KMS-11 (cell line): ENCODE results near the gene ZNF185.

Source experiments
- H2AFZ ChIP-seq: fragments of 200-600 bp; sonication (generic); 2 replicates; pipeline ENCODE4 v1.6.1; 2016; ENCODE audit warnings: antibody characterized with exemption, mixed run types, low read depth
- H3K27ac ChIP-seq: fragments of 200-600 bp; sonication (generic); 2 replicates; pipeline ENCODE4 v1.6.1; 2016; ENCODE audit warnings: mild to moderate bottlenecking, mixed run types
- H3K27me3 ChIP-seq: fragments of 200-600 bp; sonication (generic); 2 replicates; pipeline ENCODE4 v1.6.1; 2017; ENCODE audit warnings: mild to moderate bottlenecking, low read depth, mixed run types, moderate library complexity; ENCODE audit not compliant: insufficient read depth
- H3K36me3 ChIP-seq: fragments of 200-600 bp; sonication (generic); 2 replicates; pipeline ENCODE4 v1.6.1; 2017; ENCODE audit warnings: mild to moderate bottlenecking, mixed run types; ENCODE audit not compliant: insufficient read depth
- H3K4me1 ChIP-seq: fragments of 200-600 bp; sonication (generic); 2 replicates; pipeline ENCODE4 v1.6.1; 2016; ENCODE audit warnings: mild to moderate bottlenecking, low read depth, mixed run types; ENCODE audit not compliant: poor library complexity, severe bottlenecking
- H3K4me2 ChIP-seq: fragments of 200-600 bp; sonication (generic); 2 replicates; pipeline ENCODE4 v1.7.0; 2016; ENCODE audit warnings: mild to moderate bottlenecking, mixed run types
- H3K4me3 ChIP-seq: fragments of 200-600 bp; sonication (generic); IDR thresholded peaks from 2 replicates; pipeline ENCODE4 v1.6.1; 2017; ENCODE audit warnings: low read depth, low read length, mixed read lengths; ENCODE audit not compliant: insufficient read depth
- H3K79me2 ChIP-seq: fragments of 200-600 bp; sonication (generic); 2 replicates; pipeline ENCODE4 v1.6.1; 2016; ENCODE audit warnings: low read depth, mixed run types; ENCODE audit not compliant: insufficient read depth
- H3K9ac ChIP-seq: fragments of 200-600 bp; sonication (generic); 2 replicates; pipeline ENCODE4 v1.6.1; 2016; ENCODE audit warnings: mild to moderate bottlenecking, mixed run types
- H4K20me1 ChIP-seq: fragments of 200-600 bp; sonication (generic); 2 replicates; pipeline ENCODE4 v1.6.1; 2016; ENCODE audit warnings: mild to moderate bottlenecking, mixed run types; ENCODE audit not compliant: insufficient read depth
- CTCF ChIP-seq: fragments of 200-600 bp; sonication (generic); conservative IDR thresholded peaks from 2 replicates; pipeline ENCODE4 v1.6.1; 2017; ENCODE audit warnings: low read depth, mild to moderate bottlenecking, antibody characterized with exemption, low read length, moderate library complexity, mixed read lengths

ZNF185 gene

GRCh38 chrX:152892499-152892898 lies 5.4 kb upstream of the ZNF185 start:
- TF ChIP-seq CTCF = no peak
- H2AFZ ChIP-seq = no peak overlapping the region
- H3K27ac ChIP-seq = no peak overlapping the region
- no peaks in the 10 kb centered on the region; the same call in 1 of the 2 replicates for H3K27me3 ChIP-seq
- H3K36me3 ChIP-seq = no peaks in the 10 kb centered on the region
- no peaks in the 10 kb centered on the region for H3K4me1 ChIP-seq
- H3K79me2 ChIP-seq = no peaks in the 10 kb centered on the region
- H3K4me3 ChIP-seq = no peak overlapping the region
- H4K20me1 ChIP-seq = no peaks in the 10 kb centered on the region
- H3K4me2 ChIP-seq = no peak overlapping the region
- no peak overlapping the region for H3K9ac ChIP-seq

DNA sequence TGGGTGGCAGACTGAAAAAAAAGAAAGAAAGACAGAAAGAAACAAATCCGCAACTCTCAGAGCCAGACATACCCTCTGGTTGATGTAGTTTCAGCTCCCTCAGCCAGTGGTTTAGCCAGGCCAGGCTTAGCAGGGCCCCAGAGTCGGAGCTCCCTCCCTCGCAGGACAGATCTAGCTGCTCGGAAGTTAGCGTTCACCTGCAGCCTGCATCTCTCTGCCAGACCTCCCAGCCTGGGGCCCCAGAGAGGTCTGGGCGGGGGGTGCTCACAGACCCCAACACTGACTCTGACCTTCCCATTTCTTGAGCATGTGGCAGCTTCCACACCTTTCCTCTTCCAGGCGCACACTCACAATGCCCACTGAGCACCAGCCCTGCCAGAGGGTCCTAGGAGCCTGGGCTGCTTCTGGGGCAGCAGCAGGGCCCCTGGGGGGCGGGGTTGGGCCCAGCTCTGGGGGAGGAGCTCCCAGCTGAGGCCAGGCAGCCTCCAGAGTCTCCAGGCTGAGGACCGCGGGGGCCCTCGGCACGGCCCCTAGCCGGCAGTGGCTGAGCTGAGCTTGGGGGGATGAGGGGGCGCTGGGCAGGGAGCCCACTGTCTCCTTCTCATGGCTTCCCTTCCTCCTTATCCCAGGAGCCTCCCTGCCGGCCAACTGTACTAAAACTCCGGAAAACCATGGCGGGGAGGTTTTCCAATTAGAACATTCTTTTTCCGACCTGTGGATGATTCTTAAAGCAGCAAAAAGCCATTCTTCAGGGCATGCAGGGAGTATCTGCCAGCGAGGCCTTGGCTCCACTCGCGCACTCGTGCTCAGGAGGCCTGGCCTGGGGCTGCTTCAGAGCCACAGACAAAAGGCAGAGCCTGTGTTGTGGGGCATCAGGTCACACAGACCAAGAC lies 4.6 kb upstream of the ZNF185 start:
- Histone ChIP-seq H3K9ac (no peak overlapping the region), H3K4me3 (no peak overlapping the region), H2AFZ (no peak overlapping the region), H3K4me1 (no peaks in the 10 kb centered on the region), H3K27me3 (no peaks in the 10 kb centered on the region; the same call in 1 of the 2 replicates), H3K27ac (no peak overlapping the region), H3K36me3 (no peaks in the 10 kb centered on the region), H3K4me2 (no peak overlapping the region), H4K20me1 (no peaks in the 10 kb centered on the region), H3K79me2 (no peaks in the 10 kb centered on the region)
- no peak for TF ChIP-seq CTCF

- TF ChIP-seq CTCF = no peak
- Histone ChIP-seq H3K9ac (no peak overlapping the region), H3K27me3 (no peaks in the 10 kb centered on the region; the same call in 1 of the 2 replicates), H2AFZ (no peak overlapping the region), H3K79me2 (no peaks in the 10 kb centered on the region), H3K4me2 (no peak overlapping the region), H3K4me1 (no peaks in the 10 kb centered on the region), H3K4me3 (no peak overlapping the region), H4K20me1 (no peaks in the 10 kb centered on the region), H3K36me3 (no peaks in the 10 kb centered on the region), H3K27ac (no peak overlapping the region)
These were observed 3.8 kb upstream of the ZNF185 start for GRCh38 chrX:152893980-152894610.

DNA sequence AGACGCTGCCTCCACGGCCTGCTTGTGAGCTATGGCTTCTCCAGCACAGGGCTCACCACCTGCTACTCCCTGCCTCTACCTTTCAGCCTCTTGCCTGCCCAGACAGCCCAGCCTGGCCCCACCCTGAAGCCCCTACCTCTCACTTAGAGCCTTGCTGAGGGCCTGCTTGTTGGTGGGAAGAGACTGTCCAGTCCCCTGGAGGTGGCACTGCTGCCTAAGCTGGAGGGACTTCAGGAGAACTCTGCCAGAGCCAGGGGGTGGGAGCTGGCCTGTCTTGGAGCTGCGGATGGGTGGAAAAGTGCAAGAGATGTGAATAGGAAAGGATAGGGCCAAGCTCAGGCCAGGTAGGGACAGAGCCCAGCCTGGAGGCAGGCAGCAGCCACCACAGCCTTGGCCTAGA lies 2.7 kb upstream of the ZNF185 start:
- H3K27ac ChIP-seq = no peak overlapping the region
- no peak overlapping the region for H3K4me3 ChIP-seq
- H3K4me1 ChIP-seq = no peaks in the 10 kb centered on the region
- TF ChIP-seq CTCF = no peak
- H3K79me2 ChIP-seq = no peaks in the 10 kb centered on the region
- no peak overlapping the region for H3K9ac ChIP-seq
- no peaks in the 10 kb centered on the region for H4K20me1 ChIP-seq
- no peaks in the 10 kb centered on the region for H3K36me3 ChIP-seq
- no peaks in the 10 kb centered on the region; the same call in 1 of the 2 replicates for H3K27me3 ChIP-seq
- no peak overlapping the region for H3K4me2 ChIP-seq
- no peak overlapping the region for H2AFZ ChIP-seq
